HG02885 (cell line): ENCODE data around the gene SMU1.

Source experiments
- ATAC-seq: cut with Tn5 transposase; IDR thresholded peaks from one replicate; pipeline ENCODE4 v1.9.1; 2021; ENCODE audit warnings: mild to moderate bottlenecking; ENCODE audit not compliant: unreplicated experiment, poor library complexity

Gene SMU1

DNA sequence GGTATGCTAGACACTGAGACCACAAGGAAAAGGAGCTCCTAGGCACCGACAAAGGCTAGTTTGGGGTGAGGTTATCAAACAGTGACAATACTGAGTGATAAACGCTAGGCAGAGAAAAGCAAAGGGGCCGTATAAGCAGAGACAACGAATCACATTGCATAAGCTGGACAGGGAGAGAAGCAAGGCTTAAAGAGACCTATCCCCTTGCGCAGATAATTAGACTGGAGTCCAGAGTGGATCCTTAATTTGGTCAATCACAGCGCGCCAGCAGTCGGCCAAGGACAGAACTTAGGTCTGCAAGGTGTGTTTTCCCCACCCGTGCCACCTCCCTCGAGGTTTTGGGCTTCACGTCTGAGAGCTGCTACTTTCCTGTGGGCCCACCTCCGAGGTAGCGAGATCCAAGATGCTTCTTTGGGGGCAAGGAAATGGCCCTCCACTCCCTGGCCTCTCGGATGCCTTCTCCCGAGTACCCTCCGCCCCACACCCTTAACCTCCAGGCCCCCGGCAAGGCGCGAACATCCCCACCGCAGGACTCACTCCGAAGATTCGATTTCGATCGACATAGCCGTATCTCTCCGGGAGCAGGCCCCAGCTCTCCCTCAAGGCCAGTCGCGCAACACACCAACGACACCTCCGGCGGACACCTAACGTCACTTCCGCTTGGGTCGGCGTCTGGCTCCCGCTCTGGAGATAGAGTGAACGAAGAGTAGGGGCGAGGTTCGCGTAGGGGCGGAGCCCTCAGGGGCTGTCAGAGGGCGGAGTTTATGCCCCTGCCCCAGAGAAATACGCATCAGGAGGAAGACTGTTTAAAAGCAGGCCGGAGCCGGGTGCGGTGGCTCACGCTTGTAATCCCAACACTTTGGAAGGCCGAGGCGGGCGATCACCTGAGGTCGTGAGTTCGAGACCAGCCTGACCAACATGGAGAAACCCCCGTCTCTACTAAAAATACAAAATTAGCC is at the start of gene SMU1:
TSS of gene SMU1 (minus strand) at position 629 of the 959 bp plus-strand sequence. CDS start at position 563, 66 bp downstream.
- peak; percentile 99 for ATAC-seq

DNA sequence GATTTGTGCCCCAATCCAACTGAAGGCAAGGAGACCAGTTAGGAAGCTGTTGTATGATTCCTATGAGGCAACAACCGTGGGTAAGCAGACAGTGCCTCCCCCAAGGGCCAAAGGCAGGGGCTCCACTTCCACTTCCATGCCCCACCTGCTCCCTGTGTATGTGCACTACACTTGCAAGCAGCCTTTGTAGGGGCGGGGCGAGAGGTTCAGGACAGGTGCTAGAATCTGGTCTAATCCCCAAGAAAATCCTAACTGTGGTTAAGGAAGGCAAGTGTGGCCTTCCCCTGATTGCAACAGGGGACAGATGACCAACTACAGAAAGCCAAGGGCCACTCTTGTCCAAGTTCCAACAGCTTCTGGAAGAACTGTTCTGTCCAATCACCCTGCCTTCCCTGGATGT is 49.0 kb upstream of the SMU1 start:
- ATAC-seq, result no peak

DNA sequence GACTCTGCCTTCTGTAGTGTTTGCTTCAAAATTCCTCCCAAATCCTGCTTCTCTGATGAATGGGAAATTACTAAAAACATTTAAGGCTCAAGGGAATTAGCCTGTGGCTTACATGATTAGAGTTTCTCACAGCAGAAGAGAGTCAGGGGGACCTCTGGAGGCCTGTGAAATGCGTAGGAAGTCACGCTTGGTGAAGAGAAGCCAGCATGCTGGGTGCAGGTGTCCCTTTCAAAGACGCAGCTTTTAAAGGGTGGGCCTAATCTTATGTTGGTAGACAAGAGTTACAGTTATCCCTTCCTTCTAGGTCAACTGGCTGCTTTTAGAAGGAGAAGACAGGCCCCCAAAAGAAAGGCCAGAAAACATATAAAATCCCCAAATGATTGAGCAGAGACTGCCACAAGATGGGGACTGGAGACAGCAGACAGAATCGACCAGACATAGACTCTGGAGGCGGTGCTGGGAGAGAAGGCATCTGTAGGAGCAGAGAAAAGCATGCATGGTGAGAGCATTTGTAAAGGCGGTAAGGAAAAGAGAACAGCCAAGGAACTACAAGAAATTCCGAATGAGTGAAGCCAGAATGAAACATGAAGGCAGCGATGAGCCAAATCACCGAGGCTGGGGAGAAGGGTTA is 48.4 kb upstream of the SMU1 start:
- peak; percentile 71 for ATAC-seq

DNA sequence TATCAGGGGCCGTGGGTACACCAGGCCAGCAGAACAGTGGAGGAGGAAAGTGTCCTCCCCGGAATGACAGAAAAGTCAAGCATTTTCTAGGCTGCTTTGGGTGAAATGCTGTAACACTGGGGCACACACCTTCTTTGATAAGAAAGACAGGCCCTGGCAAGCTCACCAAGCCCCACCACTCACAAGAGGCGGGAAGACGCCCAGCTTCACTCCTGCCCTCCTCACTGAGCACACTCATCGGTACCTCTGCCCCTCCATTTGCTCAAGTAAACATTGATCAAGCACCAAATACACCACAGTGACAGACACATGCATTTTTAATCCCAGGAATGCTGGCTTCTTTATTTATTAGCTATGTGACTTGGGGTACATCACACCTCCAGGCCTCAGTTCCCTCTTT is 47.6 kb upstream of the SMU1 start:
- no peak for ATAC-seq

DNA sequence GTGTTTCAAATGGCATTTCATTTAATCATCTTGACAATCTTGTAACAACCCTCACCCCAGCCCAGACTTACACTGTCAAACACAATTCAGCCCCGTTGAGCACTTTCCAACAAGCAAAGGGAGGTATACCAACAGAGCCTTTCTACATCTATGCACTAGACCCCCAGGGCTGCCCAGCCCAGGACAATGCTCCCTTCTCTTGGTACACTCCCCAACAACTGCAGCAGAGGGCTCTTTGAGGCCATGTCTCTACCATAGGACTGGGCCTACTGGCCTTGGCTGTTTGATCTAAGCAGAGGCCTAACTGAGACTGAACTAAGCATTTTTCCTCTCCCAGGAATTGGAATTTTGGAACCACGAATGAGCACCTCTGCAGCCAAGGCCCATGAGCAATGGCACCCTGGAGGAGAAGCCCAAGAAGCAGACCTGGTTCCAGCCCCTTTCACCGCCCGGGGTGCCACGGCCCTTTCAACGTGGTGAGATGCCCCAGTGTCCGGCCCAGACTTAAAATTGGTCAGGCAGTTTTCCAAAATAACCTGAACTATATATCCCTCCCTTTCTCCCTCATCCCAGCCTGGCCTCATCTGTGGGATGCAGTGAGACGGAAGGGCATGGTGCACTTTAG is 47.0 kb upstream of the SMU1 start:
- no peak for ATAC-seq

DNA sequence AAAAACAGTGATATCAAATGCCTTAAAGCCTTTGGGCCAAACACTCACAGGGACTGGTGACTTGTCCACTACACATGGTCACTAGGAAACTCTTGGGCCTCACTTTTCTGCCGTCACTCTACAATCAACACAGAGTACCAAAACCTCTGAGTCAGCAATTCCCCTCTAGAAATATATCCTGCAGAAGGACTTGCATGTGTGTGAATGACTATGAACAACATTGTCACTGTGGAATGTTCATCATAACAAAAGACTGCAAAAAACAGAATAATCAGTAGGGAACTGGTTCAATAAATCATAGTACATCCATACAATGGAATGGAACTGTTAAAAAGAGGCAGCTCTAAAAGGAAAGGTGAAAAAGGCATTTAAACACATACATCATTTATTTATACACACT is 44.1 kb upstream of the SMU1 start:
- ATAC-seq, result no peak

DNA sequence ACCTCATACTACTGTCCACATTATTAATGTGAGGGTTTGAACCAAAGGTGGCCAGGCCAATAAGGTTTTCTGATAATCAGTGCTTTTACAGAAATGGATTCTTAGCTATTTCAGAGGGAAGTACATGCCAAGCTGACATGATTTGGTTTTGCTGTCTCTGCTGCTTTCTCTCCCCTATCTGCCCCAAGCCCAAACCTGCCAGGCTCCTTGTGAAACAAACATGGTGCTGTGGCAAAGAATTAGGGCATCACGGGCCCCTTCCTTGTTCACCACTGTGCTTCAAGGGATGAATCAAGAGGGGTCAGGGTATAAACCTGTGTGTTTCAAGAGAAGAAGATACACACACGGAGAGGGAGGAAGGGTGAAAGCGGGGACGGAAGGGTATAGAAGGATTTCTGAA is 41.3 kb upstream of the SMU1 start:
- ATAC-seq, result no peak

DNA sequence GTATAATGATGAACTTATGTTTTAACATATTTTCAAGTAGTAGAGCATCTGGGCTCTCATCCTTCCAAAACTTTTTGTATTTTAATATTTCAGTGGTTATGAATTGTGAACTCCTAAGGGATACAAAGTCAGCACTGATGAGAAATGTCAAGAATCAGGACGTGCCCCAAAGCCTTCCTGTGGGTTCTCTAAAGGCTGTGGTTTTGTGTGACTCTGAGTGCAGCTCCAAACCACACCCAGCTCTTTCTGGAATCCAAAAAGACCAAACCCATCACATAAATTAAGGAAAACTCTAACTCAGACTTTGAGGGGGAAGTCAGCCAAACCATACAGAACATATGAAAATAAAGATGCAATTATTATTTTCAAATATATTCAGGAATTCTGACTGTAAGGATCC is 40.8 kb upstream of the SMU1 start:
- ATAC-seq, result no peak

DNA sequence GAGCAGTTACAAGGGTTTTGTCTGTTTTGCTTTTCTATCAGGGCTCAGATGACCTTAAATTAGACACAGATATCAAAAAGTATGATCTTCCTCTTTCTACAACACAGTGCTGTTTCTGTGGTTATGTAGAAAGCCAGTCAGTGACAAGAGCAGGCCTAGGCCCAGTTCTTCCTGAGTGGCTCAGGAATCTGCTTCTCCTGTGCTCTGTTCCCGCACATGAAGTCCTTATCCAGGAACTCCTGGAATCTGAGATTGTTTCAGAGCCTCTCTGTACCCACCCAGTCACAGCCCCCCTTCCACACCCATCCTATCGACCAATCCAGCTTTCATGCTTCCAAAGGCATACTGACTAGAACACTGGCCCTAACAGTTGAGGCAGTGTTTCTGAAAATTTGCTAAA is 40.4 kb upstream of the SMU1 start:
- peak; percentile 52 for ATAC-seq

DNA sequence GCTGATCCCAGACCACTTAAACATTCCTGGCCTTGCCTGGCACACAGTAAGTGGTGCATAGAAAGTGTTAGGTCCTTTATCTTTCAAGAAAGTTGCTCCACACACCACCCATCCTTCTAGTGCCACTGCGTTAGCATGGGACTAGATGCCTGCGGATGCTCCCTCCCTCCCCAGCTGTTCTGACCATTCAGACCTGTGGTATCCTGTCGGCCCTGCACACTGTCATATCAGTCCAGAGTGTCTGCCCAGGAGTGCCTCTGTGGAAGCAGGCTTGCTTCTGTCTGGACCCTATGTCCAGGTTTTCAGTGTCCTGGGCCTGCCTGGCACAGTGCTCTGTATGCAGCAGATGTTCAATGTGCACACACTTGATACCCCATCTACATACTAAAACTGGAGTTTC is 38.3 kb upstream of the SMU1 start:
- ATAC-seq, result no peak

DNA sequence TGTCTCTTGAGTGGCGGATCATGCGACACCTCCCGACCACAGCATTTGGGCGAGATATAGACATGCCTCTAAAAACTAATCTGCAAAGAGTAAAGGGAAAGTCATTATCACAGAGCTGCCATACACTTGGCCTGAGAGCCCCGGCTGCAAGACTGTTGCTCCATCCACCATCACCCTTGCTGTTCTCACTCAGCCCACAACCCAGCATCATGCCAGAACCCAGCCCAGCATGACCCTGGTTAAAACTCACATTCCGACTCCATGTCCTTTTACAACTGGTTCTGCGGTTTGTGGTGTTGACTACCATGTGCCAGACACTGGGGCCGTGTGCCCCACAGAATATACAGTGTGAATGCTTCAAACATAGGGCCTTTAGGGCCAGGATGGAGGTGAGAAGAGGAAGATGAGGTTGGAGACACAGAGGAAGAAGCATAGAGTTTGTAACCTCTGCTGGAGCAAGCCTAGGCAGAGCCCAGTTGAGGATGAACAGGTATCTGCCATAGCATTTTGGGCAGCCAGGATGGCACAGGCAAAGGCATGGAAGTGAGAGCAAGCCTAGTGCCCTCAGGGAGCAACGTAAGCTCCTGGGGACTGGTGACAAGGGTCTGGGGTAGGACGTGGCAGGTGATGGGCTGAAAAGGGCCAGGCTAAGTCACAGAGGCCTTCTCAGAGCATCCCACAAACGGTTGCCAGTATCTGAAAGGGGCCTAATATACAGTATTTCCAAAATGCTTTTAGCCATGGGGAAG is 37.5 kb upstream of the SMU1 start:
- no peak for ATAC-seq

DNA sequence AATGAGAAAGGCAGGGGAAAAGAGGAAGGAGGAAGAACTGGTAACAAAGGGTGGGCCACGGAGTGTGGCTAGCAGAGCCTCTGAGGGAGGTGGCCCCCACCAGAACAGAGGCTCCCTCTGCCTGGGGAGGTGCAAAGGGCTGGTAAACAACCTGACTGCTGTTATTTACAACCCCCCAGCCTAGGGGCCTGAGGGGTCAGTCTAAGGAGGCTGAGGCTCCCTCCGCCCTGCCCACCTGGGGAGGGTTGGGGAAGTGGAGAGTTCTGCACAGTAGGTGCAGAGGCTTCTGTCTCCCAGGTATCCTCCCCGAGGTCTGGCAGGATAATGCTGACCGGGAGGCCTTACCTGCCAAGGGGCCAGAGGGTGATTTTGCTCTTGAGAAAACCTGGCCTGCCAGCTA is 35.6 kb upstream of the SMU1 start:
- no peak for ATAC-seq

DNA sequence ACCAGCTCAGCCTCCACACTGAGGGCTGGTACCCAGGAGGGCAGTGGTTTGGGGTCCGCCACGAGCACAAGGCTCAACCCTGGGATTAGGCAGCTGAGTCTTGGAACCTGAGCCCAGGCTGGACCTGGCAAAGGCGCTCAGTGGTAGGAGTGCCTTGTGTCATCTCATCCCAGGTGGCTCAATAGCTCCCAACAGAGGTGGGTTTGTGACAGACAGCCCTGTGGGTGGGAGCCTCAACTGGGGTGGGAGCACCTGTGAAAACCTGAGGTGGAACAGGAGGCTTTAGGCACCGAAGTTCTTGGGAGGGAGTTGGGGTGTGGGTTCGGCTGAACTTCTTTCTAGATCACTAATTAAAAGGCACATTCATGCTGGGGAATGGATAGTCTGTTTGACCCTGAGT is 35.2 kb upstream of the SMU1 start:
- no peak for ATAC-seq

DNA sequence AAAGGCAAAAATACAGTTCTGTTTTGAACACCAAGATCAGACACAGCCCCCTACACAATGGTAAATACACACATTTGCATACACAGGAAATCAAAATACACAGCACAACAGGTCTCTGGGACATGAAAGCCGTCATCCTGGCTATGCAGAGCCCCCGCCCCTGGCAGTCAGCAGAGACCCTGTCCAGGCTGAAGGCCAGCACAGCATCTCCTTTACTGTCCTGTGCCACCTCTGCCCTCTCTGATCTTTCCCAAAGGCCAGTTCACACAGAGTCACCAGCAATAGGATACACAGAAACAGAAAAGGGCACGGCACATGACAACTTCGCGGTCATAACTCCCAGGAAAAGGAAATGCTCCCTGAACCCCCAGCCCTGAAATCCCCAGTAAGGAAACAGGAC is 34.2 kb upstream of the SMU1 start:
- ATAC-seq, result no peak

DNA sequence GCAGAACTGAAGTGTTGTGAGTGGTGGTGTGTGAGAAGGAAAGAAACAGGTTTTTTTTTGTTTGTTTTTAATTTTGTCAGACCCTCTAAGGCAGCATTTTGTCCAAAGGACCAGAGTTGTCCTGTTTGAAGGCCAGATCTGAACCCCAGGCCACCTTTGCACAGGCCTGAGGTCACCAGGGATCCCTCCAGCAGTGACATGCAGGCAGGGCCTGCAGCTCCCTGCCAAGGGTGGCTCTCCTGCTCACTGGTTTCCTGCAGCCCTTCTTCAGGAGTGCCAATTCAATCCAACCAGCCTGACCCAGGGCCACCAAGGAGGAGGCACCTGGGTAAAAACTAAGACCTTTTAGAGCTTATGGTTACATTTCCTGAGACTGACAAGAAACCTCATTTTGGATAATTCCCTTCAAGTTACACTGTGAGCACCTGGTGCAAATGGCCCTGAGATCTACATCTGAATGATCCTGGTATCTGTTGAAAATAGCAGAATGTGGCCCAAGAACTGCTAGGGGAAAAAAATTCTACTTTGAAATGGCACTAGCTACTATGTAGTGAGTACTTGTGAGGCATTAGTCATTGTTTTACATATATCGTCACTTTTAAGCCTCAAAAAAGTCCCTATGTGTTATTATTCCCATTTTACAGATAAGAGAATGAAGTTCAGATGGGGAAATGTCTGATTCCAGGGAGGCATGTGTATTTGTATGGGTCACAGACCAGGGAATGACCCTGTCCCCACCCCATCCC is 33.5 kb upstream of the SMU1 start:
- ATAC-seq, result no peak

DNA sequence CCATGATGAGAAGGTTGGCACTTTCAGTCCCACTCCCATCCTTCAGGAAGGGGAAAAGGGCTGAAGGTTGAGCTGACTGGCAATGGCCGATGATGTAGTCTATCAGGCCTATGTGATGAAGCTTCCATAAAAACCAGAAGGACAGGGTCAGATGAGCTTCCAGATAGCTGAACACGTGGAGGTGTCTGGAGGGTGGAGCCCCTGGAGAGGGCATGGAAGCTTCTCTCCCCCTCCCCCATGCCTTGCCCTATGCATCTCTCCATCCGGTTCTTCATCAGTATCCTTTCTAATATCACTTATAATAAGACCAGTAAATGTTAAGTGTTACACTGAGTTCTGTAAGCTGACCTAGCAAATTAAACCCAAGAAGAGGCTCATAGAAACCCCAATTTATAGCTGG is 32.6 kb upstream of the SMU1 start:
- no peak for ATAC-seq

DNA sequence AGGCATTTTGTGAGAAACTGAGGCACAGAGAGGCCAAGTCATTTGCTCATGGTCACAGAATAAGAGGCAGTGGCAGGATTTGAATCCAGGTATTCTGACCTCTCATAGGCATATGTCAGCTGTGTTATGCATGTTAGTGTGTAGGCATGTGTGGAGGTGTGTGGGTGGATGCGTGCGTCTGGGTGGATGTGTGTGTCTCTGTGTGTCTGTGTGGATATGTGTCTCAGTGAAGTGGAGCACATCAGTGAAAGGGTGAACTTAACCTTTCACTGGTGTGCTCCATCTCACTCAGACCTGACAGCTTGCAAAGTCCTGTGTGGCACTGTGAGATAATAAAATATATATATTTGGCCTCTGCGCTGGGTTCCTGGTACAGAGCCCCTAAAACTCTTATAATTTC is 32.0 kb upstream of the SMU1 start:
- no peak for ATAC-seq

DNA sequence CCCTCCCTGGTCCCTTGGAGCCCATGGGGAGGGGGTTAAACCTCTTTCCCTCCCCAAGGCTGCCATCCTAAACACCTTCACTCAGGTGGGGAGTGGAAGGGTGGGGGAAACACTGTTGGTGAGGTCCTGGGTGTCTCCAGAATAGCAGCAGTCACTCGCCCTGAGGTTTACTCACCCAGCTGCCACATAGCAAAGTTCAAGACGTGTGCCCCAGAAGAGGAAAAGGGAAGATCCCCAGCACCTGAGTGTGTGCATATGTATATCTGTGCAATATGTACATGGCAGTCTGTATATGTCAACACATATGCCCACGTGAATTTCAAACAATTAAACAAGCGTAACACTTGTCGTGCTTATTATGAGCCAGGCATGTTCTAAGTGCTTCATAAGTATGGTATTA is 31.3 kb upstream of the SMU1 start:
- no peak for ATAC-seq

DNA sequence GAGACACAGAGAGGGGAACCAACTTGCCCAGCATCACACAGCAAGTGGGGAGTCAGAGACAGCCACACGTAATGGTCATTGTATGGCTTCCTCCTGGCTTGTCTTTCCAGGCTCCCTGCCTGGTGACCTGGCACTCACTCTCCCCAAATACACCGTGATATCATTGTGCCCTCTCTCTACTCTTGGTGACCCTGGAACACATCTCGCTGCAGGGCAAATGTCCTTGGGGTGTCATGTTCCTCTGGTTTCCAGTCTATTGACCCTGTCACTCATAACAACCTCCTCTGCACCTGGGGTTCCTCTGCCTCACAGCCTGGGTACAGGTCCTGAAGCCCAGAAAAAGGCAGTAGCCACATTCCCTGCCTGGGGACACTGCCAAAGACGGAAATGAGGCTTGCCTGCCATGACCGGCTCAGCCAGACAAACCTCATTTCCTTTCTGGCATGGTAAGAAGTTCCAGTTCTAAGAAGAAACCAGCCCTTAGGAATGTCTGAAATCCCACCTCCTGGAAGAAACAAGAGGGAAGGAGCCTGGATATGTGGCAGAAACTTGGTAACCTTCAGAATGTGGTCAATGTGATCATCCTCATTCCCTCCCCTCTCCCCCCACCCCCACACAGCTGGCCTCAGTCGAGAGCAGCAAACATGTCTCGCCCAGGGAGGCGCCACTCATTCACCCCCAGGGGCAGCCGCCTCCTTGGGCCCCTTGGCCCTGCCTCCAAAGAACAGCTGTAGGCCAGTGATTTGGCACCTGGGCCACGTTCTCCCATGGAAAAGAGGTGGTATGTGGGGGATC is 30.6 kb upstream of the SMU1 start:
- ATAC-seq, result no peak
